IMR-90 (cell line): ENCODE results near the gene TTC28. TPM values are rescaled to one million over a fixed set of nuclear protein-coding genes. Genes with fewer than 3 reads are reported as not detected.

Experiments
- ATAC-seq: fragments of 200-7000 bp; cut with Tn5 transposase; 2 replicates; pipeline ENCODE4 v1.9.1; 2020; ENCODE audit warnings: low read depth, mild to moderate bottlenecking, moderate library complexity
- BruUV-seq: library from RNA; stranded (reverse); fragments of 400-500 nt; replicated peaks from 2 replicates; lab custom pipeline; 2021; lab: Mats Ljungman, UMichigan
- CTCF ChIA-PET: fragments of 300-600 bp; formaldehyde crosslinking; extraction: SDS; loops from one replicate; lab custom pipeline; 2021; ENCODE audit warnings: antibody characterized with exemption; lab: Yijun Ruan, JAX
- POLR2A ChIA-PET: fragments of 300-600 bp; sonication (Branson Sonifier 250); formaldehyde crosslinking; loops from one replicate; lab custom pipeline; 2022; ENCODE audit warnings: antibody characterized with exemption; ENCODE audit not compliant: unreplicated experiment; lab: Charles Lee
- DNase-seq: peaks from one replicate; pipeline ENCODE4 v3.0.0; 2013
- H2AFZ ChIP-seq: replicated peaks from 2 replicates; pipeline ENCODE3; 2013; ENCODE audit warnings: low read length, mild to moderate bottlenecking; ENCODE audit not compliant: poor library complexity
- H2AK5ac ChIP-seq: 2 replicates; pipeline ENCODE4 v1.6.1; 2013; ENCODE audit warnings: low read depth, low read length, inconsistent platforms
- H2AK9ac ChIP-seq: replicated peaks from 2 replicates; pipeline ENCODE3; 2013; ENCODE audit warnings: mild to moderate bottlenecking, low read depth, low read length, moderate library complexity; ENCODE audit not compliant: poor library complexity
- H2BK120ac ChIP-seq: 2 replicates; pipeline ENCODE4 v1.6.1; 2013; ENCODE audit warnings: low read depth, low read length, inconsistent platforms
- H2BK15ac ChIP-seq: 3 replicates; pipeline ENCODE4 v1.6.1; 2013; ENCODE audit warnings: low read depth, low read length, inconsistent platforms
- H2BK20ac ChIP-seq: 2 replicates; pipeline ENCODE4 v1.6.1; 2013; ENCODE audit warnings: low read depth, mild to moderate bottlenecking, inconsistent platforms, low read length, moderate library complexity
- H2BK5ac ChIP-seq: 2 replicates; pipeline ENCODE4 v1.6.1; 2013; ENCODE audit warnings: mild to moderate bottlenecking, low read depth, low read length, inconsistent platforms; ENCODE audit not compliant: poor library complexity, severe bottlenecking
- H3K14ac ChIP-seq: replicated peaks from 2 replicates; pipeline ENCODE4 v1.6.1; 2013; ENCODE audit warnings: low read depth, low read length, inconsistent platforms
- H3K18ac ChIP-seq: 2 replicates; pipeline ENCODE4 v1.6.1; 2013; ENCODE audit warnings: low read depth, low read length, control low read depth
- H3K23ac ChIP-seq: 2 replicates; pipeline ENCODE4 v1.6.1; 2013; ENCODE audit warnings: low read depth, low read length, inconsistent platforms
- H3K27ac ChIP-seq: 2 replicates; pipeline ENCODE4 v1.5.1; 2013; ENCODE audit warnings: mild to moderate bottlenecking, control low read depth, low read length; ENCODE audit not compliant: insufficient read depth
- H3K27me3 ChIP-seq: 2 replicates; pipeline ENCODE4 v1.6.1; 2013; ENCODE audit warnings: low read length; ENCODE audit not compliant: control insufficient read depth, insufficient read depth
- H3K36me3 ChIP-seq: 2 replicates; pipeline ENCODE4 v1.6.1; 2013; ENCODE audit warnings: low read length, mixed read lengths; ENCODE audit not compliant: control insufficient read depth, insufficient read depth
- H3K4ac ChIP-seq: 2 replicates; pipeline ENCODE4 v1.6.1; 2013; ENCODE audit warnings: low read depth, low read length, inconsistent platforms
- H3K4me1 ChIP-seq: 2 replicates; pipeline ENCODE4 v1.6.1; 2013; ENCODE audit warnings: low read length, mixed read lengths; ENCODE audit not compliant: control insufficient read depth, insufficient read depth
- H3K4me2 ChIP-seq: 2 replicates; pipeline ENCODE4 v1.6.1; 2013; ENCODE audit warnings: low read depth, mild to moderate bottlenecking, control low read depth, low read length, moderate library complexity
- H3K4me3 ChIP-seq: 2 replicates; pipeline ENCODE4 v1.5.1; 2013; ENCODE audit warnings: low read depth, mild to moderate bottlenecking, control low read depth, low read length, moderate library complexity; ENCODE audit not compliant: insufficient read depth
- H3K56ac ChIP-seq: 2 replicates; pipeline ENCODE4 v1.6.1; 2013; ENCODE audit warnings: low read length, inconsistent platforms; ENCODE audit not compliant: insufficient read depth; ENCODE audit errors: extremely low read depth
- H3K79me1 ChIP-seq, 2 experiments: 2 replicates each; pipeline ENCODE4 v1.6.1; 2013; ENCODE audit warnings: low read length in 2 of 2, inconsistent platforms in 1 of 2, low read depth in 1 of 2
- H3K9ac ChIP-seq: 2 replicates; pipeline ENCODE4 v1.6.1; 2013; ENCODE audit warnings: low read depth, low read length, control low read depth
- H3K9me1 ChIP-seq: 2 replicates; pipeline ENCODE4 v1.6.1; 2013; ENCODE audit warnings: low read length, inconsistent platforms; ENCODE audit not compliant: insufficient read depth
- H3K9me3 ChIP-seq: 2 replicates; pipeline ENCODE4 v1.6.1; 2013; ENCODE audit warnings: low read length; ENCODE audit not compliant: control insufficient read depth, insufficient read depth
- H4K20me1 ChIP-seq: 2 replicates; pipeline ENCODE4 v1.6.1; 2013; ENCODE audit warnings: low read length, inconsistent platforms; ENCODE audit not compliant: insufficient read depth
- H4K5ac ChIP-seq: 2 replicates; pipeline ENCODE4 v1.6.1; 2013; ENCODE audit warnings: mild to moderate bottlenecking, low read depth, low read length, control low read depth
- H4K8ac ChIP-seq, 2 experiments: 2 replicates each; pipeline ENCODE4 v1.6.1; 2013; ENCODE audit warnings: low read depth in 2 of 2, low read length in 2 of 2, control low read depth in 1 of 2, inconsistent platforms in 1 of 2
- H4K91ac ChIP-seq: 2 replicates; pipeline ENCODE4 v1.6.1; 2013; ENCODE audit warnings: low read depth, low read length, inconsistent platforms; ENCODE audit not compliant: insufficient read depth
- BHLHE40 ChIP-seq: fragments of 150-350 bp; IDR thresholded peaks from 2 replicates; pipeline ENCODE4 v1.6.1; 2016; ENCODE audit warnings: mild to moderate bottlenecking, low read depth, low read length
- FOS ChIP-seq: fragments of 150-350 bp; IDR thresholded peaks from 2 replicates; pipeline ENCODE4 v1.6.1; 2016; ENCODE audit warnings: low read depth, low read length
- MAFK ChIP-seq: IDR thresholded peaks from 2 replicates; pipeline ENCODE4 v1.6.1; 2012; ENCODE audit warnings: low read depth, low read length, improper control_type of control experiment
- MAZ ChIP-seq: IDR thresholded peaks from 2 replicates; pipeline ENCODE4 v1.6.1; 2012; ENCODE audit warnings: low read depth, mild to moderate bottlenecking, low read length, improper control_type of control experiment, moderate library complexity, borderline replicate concordance
- MXI1 ChIP-seq: IDR thresholded peaks from 2 replicates; pipeline ENCODE4 v1.6.1; 2012; ENCODE audit warnings: low read depth, mild to moderate bottlenecking, low read length, moderate library complexity, borderline replicate concordance
- NFE2L2 ChIP-seq: fragments of 150-350 bp; IDR thresholded peaks from 2 replicates; pipeline ENCODE4 v1.6.1; 2016; ENCODE audit warnings: low read depth, mild to moderate bottlenecking, low read length
- POLR2A ChIP-seq: IDR thresholded peaks from 2 replicates; pipeline ENCODE4 v1.6.1; 2012; ENCODE audit warnings: mild to moderate bottlenecking, low read depth, low read length
- RAD21 ChIP-seq: IDR thresholded peaks from 2 replicates; pipeline ENCODE4 v1.6.1; 2012; ENCODE audit warnings: low read length, improper control_type of control experiment
- RCOR1 ChIP-seq: IDR thresholded peaks from 2 replicates; pipeline ENCODE4 v1.6.1; 2012; ENCODE audit warnings: mild to moderate bottlenecking, low read length, improper control_type of control experiment; ENCODE audit not compliant: insufficient replicate concordance
- RFX5 ChIP-seq: IDR thresholded peaks from 2 replicates; pipeline ENCODE4 v1.8.0; 2012; ENCODE audit warnings: low read depth, mild to moderate bottlenecking, low read length, moderate library complexity
- WGBS, 2 experiments: methylation state at CpG; one replicate each; pipeline versions ENCODE4 v1.1.5 to v1.1.7; 2013; ENCODE audit warnings: missing lambda C conversion rate in 2 of 2; ENCODE audit not compliant: insufficient read length in 1 of 2; ENCODE audit errors: extremely low coverage in 2 of 2; 5-methylcytosine and 5-hydroxymethylcytosine counted together
- dilution Hi-C: fragments of 300-500 bp; cut with HindIII; formaldehyde crosslinking; loops from one replicate; pipeline ENCODE4 v1.14.3; 2018; ENCODE audit warnings: low sequenced_read_pairs; ENCODE audit not compliant: unreplicated experiment
- in situ Hi-C: fragments of 300-500 bp; cut with MboI; formaldehyde crosslinking; loops from 3 replicates; pipeline ENCODE4 v1.14.3; 2019; ENCODE audit warnings: low sequenced_read_pairs, inconsistent platforms, mixed read lengths
- intact Hi-C: fragments of 100-400 bp; cut with micrococcal nuclease; formaldehyde crosslinking; loops from 2 replicates; pipeline ENCODE4 v1.10.0; 2022
- polyA plus RNA-seq, 3 experiments: library from polyadenylated mRNA; depleted of rRNA; stranded (reverse); fragments of >200 nt; gene quantifications; 2 replicates each; pipeline ENCODE4 v1.2.3, GENCODE V29; 2012; ENCODE audit warnings: low replicate concordance in 1 of 3
- total RNA-seq: library from RNA; depleted of rRNA; stranded (reverse); fragments of >200 nt; gene quantifications from 2 replicates; pipeline ENCODE4 v1.2.3, GENCODE V29; 2012
- TF ChIP-seq, protein P1 (sequence below): fragments of 150-350 bp; IDR thresholded peaks from 2 replicates; pipeline ENCODE4 v1.6.1; 2016; ENCODE audit warnings: low read depth, mild to moderate bottlenecking, low read length, moderate library complexity, borderline replicate concordance
- TF ChIP-seq, protein P2 (sequence below): conservative IDR thresholded peaks from 2 replicates; pipeline ENCODE4 v1.5.1; 2012; ENCODE audit warnings: mild to moderate bottlenecking, low read depth, low read length, improper control_type of control experiment
- TF ChIP-seq, protein P3 (sequence below): fragments of 150-350 bp; IDR thresholded peaks from 2 replicates; pipeline ENCODE4 v1.6.1; 2017; ENCODE audit warnings: mild to moderate bottlenecking, antibody characterized with exemption, low read length, low read depth

The TTC28 gene
- total and polyA plus RNA-seq, 2 of the 4 experiments (the other 2 are of a cell fraction): 5.6 to 13.3 TPM

DNA sequence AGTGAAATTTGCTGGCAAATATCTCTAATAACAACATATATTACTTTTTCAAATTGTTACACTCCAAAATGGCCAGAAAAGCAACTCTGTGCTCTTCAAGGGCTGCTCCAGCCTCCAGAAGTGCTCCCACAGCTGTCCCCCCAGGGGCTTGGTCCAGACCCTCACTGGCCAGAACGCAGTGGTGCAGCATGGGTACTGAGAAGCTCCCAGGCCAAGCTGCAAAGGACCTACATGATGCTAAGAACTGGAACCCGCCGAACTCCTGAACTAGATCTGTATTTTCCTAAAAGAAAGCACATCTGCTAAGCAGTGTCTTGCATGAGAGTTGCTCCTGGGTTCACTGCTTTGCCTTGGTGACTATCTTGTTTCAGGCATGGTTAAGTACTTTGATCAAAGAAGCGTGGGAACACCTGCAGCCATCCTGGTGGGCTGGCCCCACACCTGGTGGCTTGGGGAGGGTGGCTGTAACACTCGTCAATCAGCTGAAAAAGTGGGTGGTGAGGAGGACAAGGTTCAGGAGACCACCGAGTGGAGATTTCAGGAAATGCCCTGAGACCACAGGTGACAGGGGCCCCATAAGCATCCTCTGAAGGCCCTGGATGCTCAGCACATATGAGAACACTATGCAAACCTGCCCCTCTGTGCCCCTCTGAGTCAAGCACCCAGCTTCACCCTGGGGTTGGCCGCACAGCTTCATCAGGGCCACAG is 687.9 kb downstream of the TTC28 start:
- no peaks in the 10 kb centered on the region for H4K20me1 ChIP-seq
- ATAC-seq: no peak
- H3K36me3 ChIP-seq: peaks cover 52% of the 10 kb centered on the region
- DNase-seq: no peak
- no peaks in the 10 kb centered on the region for H3K9me3 ChIP-seq
- intact Hi-C loops (no loop called here), in situ Hi-C loops (no loop called here), dilution Hi-C loops (no loop called here)
- no peak overlapping the region for H3K4ac ChIP-seq
- H4K8ac ChIP-seq: no peak overlapping the region
- H2AK5ac ChIP-seq: no peak overlapping the region
- no peak overlapping the region for H2BK120ac ChIP-seq
- H3K23ac ChIP-seq: no peak overlapping the region
- H3K27ac ChIP-seq: no peak overlapping the region
- H4K5ac ChIP-seq: no peak overlapping the region
- no peak overlapping the region for H2BK15ac ChIP-seq
- no peak overlapping the region for H4K91ac ChIP-seq
- no peak overlapping the region for H2AFZ ChIP-seq
- H3K14ac ChIP-seq: no peak overlapping the region
- CTCF ChIA-PET: no interaction called here
- peaks cover 13% of the 10 kb centered on the region for H3K4me1 ChIP-seq
- no peak overlapping the region for H3K4me2 ChIP-seq
- no peak overlapping the region for H3K9ac ChIP-seq
- WGBS, 2 experiments: 81% methylated on average over 4 of the region's 7 CpGs; no CpG with 5 or more reads in 1 of the 2 experiments
- no peak overlapping the region for H2BK5ac ChIP-seq
- no peak overlapping the region for H3K4me3 ChIP-seq
- no peak overlapping the region for H2AK9ac ChIP-seq
- peaks cover 0 to 5% of the 10 kb centered on the region in 2 experiments; a peak in 1 of 4 replicates for H3K79me1 ChIP-seq
- no TSS peak for BruUV-seq
- no peak overlapping the region for H3K56ac ChIP-seq
- TF ChIP-seq NFE2L2 (no peak), BHLHE40 (no peak), FOS (no peak), MAZ (no peak), MXI1 (no peak), POLR2A (no peak), MAFK (no peak), RCOR1 (no peak), RAD21 (no peak), RFX5 (no peak)
- TF ChIP-seq, protein P1, sequence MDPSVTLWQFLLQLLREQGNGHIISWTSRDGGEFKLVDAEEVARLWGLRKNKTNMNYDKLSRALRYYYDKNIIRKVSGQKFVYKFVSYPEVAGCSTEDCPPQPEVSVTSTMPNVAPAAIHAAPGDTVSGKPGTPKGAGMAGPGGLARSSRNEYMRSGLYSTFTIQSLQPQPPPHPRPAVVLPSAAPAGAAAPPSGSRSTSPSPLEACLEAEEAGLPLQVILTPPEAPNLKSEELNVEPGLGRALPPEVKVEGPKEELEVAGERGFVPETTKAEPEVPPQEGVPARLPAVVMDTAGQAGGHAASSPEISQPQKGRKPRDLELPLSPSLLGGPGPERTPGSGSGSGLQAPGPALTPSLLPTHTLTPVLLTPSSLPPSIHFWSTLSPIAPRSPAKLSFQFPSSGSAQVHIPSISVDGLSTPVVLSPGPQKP: no peak
- TF ChIP-seq, protein P2, sequence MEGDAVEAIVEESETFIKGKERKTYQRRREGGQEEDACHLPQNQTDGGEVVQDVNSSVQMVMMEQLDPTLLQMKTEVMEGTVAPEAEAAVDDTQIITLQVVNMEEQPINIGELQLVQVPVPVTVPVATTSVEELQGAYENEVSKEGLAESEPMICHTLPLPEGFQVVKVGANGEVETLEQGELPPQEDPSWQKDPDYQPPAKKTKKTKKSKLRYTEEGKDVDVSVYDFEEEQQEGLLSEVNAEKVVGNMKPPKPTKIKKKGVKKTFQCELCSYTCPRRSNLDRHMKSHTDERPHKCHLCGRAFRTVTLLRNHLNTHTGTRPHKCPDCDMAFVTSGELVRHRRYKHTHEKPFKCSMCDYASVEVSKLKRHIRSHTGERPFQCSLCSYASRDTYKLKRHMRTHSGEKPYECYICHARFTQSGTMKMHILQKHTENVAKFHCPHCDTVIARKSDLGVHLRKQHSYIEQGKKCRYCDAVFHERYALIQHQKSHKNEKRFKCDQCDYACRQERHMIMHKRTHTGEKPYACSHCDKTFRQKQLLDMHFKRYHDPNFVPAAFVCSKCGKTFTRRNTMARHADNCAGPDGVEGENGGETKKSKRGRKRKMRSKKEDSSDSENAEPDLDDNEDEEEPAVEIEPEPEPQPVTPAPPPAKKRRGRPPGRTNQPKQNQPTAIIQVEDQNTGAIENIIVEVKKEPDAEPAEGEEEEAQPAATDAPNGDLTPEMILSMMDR: no peak
- TF ChIP-seq, protein P3, sequence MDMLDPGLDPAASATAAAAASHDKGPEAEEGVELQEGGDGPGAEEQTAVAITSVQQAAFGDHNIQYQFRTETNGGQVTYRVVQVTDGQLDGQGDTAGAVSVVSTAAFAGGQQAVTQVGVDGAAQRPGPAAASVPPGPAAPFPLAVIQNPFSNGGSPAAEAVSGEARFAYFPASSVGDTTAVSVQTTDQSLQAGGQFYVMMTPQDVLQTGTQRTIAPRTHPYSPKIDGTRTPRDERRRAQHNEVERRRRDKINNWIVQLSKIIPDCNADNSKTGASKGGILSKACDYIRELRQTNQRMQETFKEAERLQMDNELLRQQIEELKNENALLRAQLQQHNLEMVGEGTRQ: no peak
- no peaks in the 10 kb centered on the region for H3K27me3 ChIP-seq
- no peak overlapping the region for H2BK20ac ChIP-seq
- peaks cover 16% of the 10 kb centered on the region for H3K9me1 ChIP-seq
- POLR2A ChIA-PET: interaction anchor here (0.6 to 1.0 kb wide), 2 partner anchors 11 to 592 kb away, joined by 3 to 7 read pairs; no protein-coding TSS in a partner anchor
- H3K18ac ChIP-seq: no peak overlapping the region
